Measurements from ENCODE around the gene BEST2.

The BEST2 gene

GRCh38 chr19:12788042-12788681 is 36.6 kb downstream of the BEST2 start:
- Histone ChIP-seq H4K20me1 (ENCODE audit: insufficient read depth, low read length) (peaks cover 4% of the 10 kb centered on the region; the same call in 1 of the 2 replicates), H3K4me1 (ENCODE audit: low read length) (peaks cover 64% of the 10 kb centered on the region), H3K4me3 (ENCODE audit: low read length) (peak overlapping the region; percentile 87), H3K4me2 (ENCODE audit: low read length) (peak overlapping the region; percentile 98), H3K9ac (ENCODE audit: low read length) (peak overlapping the region; percentile 100), H3K27me3 (ENCODE audit: low read depth, low read length) (no peaks in the 10 kb centered on the region), H3K36me3 (replicated peaks; ENCODE audit: low read depth, low read length) (peaks cover 15% of the 10 kb centered on the region), H3K79me2 (ENCODE audit: low read length) (peaks cover 34% of the 10 kb centered on the region), H3K9me3 (ENCODE audit: insufficient read depth, low read length) (no peaks in the 10 kb centered on the region), H2AFZ (ENCODE audit: low read depth, low read length) (no peak overlapping the region), H3K27ac (ENCODE audit: low read length) (peak overlapping the region; percentile 97)
- no peak for TF ChIP-seq CTCF (IDR thresholded peaks at IDR 0.05; ENCODE audit: low read depth, low read length)
- TF ChIP-seq EZH2phosphoT487 (IDR thresholded peaks at IDR 0.05; ENCODE audit: low read depth), result no peak

- peaks cover 16% of the 10 kb centered on the region for H3K36me3 ChIP-seq (replicated peaks; ENCODE audit: low read depth, low read length)
- H2AFZ ChIP-seq (ENCODE audit: low read depth, low read length), result no peak overlapping the region
- peak overlapping the region; percentile 100 for H3K9ac ChIP-seq (ENCODE audit: low read length)
Measured at GRCh38 chr19:12788682-12789097, 37.1 kb downstream of the BEST2 start.

GRCh38 chr19:12789098-12789903 is 37.7 kb downstream of the BEST2 start:
- TF ChIP-seq EZH2phosphoT487 (IDR thresholded peaks at IDR 0.05; ENCODE audit: low read depth), result no peak
- TF ChIP-seq CTCF (IDR thresholded peaks at IDR 0.05; ENCODE audit: low read depth, low read length), result no peak
- H3K27ac ChIP-seq (ENCODE audit: low read length), result peak overlapping the region; percentile 97
- H3K36me3 ChIP-seq (replicated peaks; ENCODE audit: low read depth, low read length), result peaks cover 16% of the 10 kb centered on the region
- peaks cover 57% of the 10 kb centered on the region for H3K4me1 ChIP-seq (ENCODE audit: low read length)
- H3K27me3 ChIP-seq (ENCODE audit: low read depth, low read length), result no peaks in the 10 kb centered on the region
- H3K9ac ChIP-seq (ENCODE audit: low read length), result peak overlapping the region; percentile 100
- H4K20me1 ChIP-seq (ENCODE audit: insufficient read depth, low read length), result peaks cover 4% of the 10 kb centered on the region; the same call in 1 of the 2 replicates
- peak overlapping the region; percentile 98 for H3K4me2 ChIP-seq (ENCODE audit: low read length)
- H3K4me3 ChIP-seq (ENCODE audit: low read length), result peak overlapping the region; percentile 87
- peaks cover 42% of the 10 kb centered on the region for H3K79me2 ChIP-seq (ENCODE audit: low read length)
- no peaks in the 10 kb centered on the region for H3K9me3 ChIP-seq (ENCODE audit: insufficient read depth, low read length)
- H2AFZ ChIP-seq (ENCODE audit: low read depth, low read length), result no peak overlapping the region

More at GRCh38 chr19:12788682-12789097, 37.1 kb downstream of the BEST2 start:
- Histone ChIP-seq H4K20me1 (ENCODE audit: insufficient read depth, low read length) (peaks cover 4% of the 10 kb centered on the region; the same call in 1 of the 2 replicates), H3K27ac (ENCODE audit: low read length) (peak overlapping the region; percentile 97), H3K4me1 (ENCODE audit: low read length) (peaks cover 59% of the 10 kb centered on the region), H3K9me3 (ENCODE audit: insufficient read depth, low read length) (no peaks in the 10 kb centered on the region), H3K4me3 (ENCODE audit: low read length) (peak overlapping the region; percentile 87), H3K79me2 (ENCODE audit: low read length) (peaks cover 37% of the 10 kb centered on the region), H3K4me2 (ENCODE audit: low read length) (peak overlapping the region; percentile 98), H3K27me3 (ENCODE audit: low read depth, low read length) (no peaks in the 10 kb centered on the region)
- TF ChIP-seq CTCF (IDR thresholded peaks at IDR 0.05; ENCODE audit: low read depth, low read length) (peak; percentile 45), EZH2phosphoT487 (IDR thresholded peaks at IDR 0.05; ENCODE audit: low read depth) (no peak)

Measured in OCI-LY3 (cell line).